ENCODE results near the gene KCNT2.

- TF ChIP-seq POLR2A (IDR thresholded peaks at IDR 0.05; ENCODE audit: control extremely low read depth in 1 of 2, low read depth in 2 of 2, low read length in 2 of 2) (no peak), CTCF (IDR thresholded peaks at IDR 0.05; ENCODE audit: control extremely low read depth in 1 of 3, insufficient read depth in 1 of 3, low read depth in 1 of 3, low read length in 3 of 3) (no peak), NANOG (IDR thresholded peaks at IDR 0.05; ENCODE audit: insufficient read depth, low read depth, low read length, poor library complexity, severe bottlenecking) (no peak), KDM5A (IDR thresholded peaks at IDR 0.05; ENCODE audit: low read length) (no peak), EP300 (IDR thresholded peaks at IDR 0.05; ENCODE audit: borderline replicate concordance in 1 of 2, low read depth in 2 of 2, low read length in 2 of 2) (peak in 1 of 2 experiments; percentile 33; a peak in 1 of 3 replicates), ZNF274 (IDR thresholded peaks at IDR 0.05; ENCODE audit: borderline replicate concordance, extremely low read depth, low read length) (no peak), SP1 (IDR thresholded peaks at IDR 0.05; ENCODE audit: low read depth, low read length) (no peak), KDM1A (IDR thresholded peaks at IDR 0.05; ENCODE audit: borderline replicate concordance, low read length) (no peak), BRCA1 (IDR thresholded peaks at IDR 0.05; ENCODE audit: low read depth, low read length) (no peak)
Observed at GRCh38 chr1:196306421-196306820, 301.8 kb downstream of the KCNT2 start.

Data from H1 (cell line).